ENCODE results near the gene TOX3. TPM values are rescaled to one million over a fixed set of nuclear protein-coding genes. Genes with fewer than 3 reads are reported as not detected.

Gene TOX3
- total and polyA plus RNA-seq, 12 donors, result not detected

GRCh38 chr16:52501746-52502145, 45.2 kb downstream of the TOX3 start:
- ATAC-seq, result no peak
- WGBS, 2 donors, result 63 to 72% methylated on average over 4 of the region's 4 CpGs
- no peak overlapping the region for H3K27ac ChIP-seq
- no peak for DNase-seq
- no peak overlapping the region for H3K4me3 ChIP-seq
- intact Hi-C loops (cut with DNase I), result no loop called here
- TF ChIP-seq, protein P1, sequence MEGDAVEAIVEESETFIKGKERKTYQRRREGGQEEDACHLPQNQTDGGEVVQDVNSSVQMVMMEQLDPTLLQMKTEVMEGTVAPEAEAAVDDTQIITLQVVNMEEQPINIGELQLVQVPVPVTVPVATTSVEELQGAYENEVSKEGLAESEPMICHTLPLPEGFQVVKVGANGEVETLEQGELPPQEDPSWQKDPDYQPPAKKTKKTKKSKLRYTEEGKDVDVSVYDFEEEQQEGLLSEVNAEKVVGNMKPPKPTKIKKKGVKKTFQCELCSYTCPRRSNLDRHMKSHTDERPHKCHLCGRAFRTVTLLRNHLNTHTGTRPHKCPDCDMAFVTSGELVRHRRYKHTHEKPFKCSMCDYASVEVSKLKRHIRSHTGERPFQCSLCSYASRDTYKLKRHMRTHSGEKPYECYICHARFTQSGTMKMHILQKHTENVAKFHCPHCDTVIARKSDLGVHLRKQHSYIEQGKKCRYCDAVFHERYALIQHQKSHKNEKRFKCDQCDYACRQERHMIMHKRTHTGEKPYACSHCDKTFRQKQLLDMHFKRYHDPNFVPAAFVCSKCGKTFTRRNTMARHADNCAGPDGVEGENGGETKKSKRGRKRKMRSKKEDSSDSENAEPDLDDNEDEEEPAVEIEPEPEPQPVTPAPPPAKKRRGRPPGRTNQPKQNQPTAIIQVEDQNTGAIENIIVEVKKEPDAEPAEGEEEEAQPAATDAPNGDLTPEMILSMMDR (IDR thresholded peaks at IDR 0.05), result no peak
- peaks cover 0 to 7% (median 0%) of the 10 kb centered on the region in 9 donors for H3K4me1 ChIP-seq
- no peaks in the 10 kb centered on the region for H3K9me3 ChIP-seq
- no peaks in the 10 kb centered on the region for H3K36me3 ChIP-seq
- H3K27me3 ChIP-seq, result peaks cover 0 to 3% (median 0%) of the 10 kb centered on the region in 7 donors

DNA sequence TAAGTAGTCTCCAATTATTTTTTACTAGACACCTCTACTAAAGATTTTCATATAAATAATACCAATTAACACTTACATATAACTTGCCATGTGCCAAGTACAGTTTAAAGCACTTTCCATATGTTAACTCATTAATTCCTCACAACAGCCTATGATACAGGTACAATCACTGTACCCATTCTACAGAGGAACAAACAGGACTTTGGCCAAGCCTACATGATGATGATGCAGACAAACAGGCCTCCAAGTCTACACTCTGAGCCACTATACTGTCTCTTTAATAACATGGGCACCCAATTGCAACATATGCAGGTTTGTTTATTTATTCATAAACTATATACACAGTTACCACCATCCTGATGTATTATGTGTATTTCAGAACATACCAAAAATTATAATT, 46.0 kb downstream of the TOX3 start:
- TF ChIP-seq, protein P1 (IDR thresholded peaks at IDR 0.05), result no peak
- intact Hi-C loops (cut with DNase I), result no loop called here
- Histone ChIP-seq H3K4me1 (peaks cover 0 to 7% (median 0%) of the 10 kb centered on the region in 9 donors), H3K9me3 (no peaks in the 10 kb centered on the region), H3K36me3 (no peaks in the 10 kb centered on the region), H3K27ac (no peak overlapping the region), H3K4me3 (no peak overlapping the region), H3K27me3 (peaks cover 0 to 3% (median 0%) of the 10 kb centered on the region in 7 donors)
- ATAC-seq, result no peak
- DNase-seq, result no peak

- no peak for ATAC-seq
- no peaks in the 10 kb centered on the region for H3K36me3 ChIP-seq
- TF ChIP-seq, protein P1 (IDR thresholded peaks at IDR 0.05), result no peak
- intact Hi-C loops (cut with DNase I), result no loop called here
- H3K4me3 ChIP-seq, result no peak overlapping the region
- H3K9me3 ChIP-seq, result no peaks in the 10 kb centered on the region
- WGBS, 2 donors, result 68 to 76% methylated on average over 5 of the region's 5 CpGs
- no peak for DNase-seq
- peaks cover 0 to 3% (median 0%) of the 10 kb centered on the region in 7 donors for H3K27me3 ChIP-seq
- peaks cover 0 to 7% (median 0%) of the 10 kb centered on the region in 9 donors for H3K4me1 ChIP-seq
- H3K27ac ChIP-seq, result no peak overlapping the region
These were observed 47.9 kb downstream of the TOX3 start for GRCh38 chr16:52499060-52499440.

DNA sequence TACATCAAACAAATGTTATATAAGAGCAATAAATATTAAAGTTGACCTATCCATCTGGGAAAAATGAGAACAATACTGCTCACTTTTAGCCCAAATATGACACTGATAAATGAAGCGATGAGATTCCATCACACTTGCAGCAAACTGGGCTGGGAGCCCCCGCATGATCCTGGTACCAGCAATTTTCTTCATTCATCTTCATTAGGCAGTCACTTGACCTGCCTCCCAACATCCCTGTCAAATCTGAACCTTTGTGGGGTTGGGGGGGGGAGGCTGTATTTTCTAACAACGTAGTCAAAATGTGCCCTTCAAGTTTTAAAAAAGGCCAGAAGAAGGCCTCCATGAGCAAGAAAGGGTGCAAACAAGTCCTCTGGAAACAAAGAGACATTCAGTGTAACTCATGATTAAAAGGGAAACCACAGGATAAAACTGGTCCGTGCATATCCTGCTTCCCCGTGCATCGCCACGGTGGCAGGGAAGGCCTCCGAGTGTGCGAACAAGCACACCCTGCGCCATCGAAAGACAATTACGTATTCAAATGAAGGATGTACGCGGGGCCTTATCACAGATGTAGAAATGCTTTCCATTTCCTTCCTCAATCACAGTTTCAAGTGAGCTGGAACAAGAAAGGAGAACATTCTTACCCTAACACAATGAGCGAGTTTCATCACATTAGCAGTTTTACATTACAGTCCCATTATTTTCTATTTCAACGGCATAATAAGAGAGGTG, 48.4 kb downstream of the TOX3 start:
- no peak for DNase-seq
- intact Hi-C loops (cut with DNase I), result no loop called here
- WGBS, 2 donors, result 46 to 70% methylated on average over 16 of the region's 16 CpGs
- no peak for ATAC-seq
- Histone ChIP-seq H3K4me1 (peaks cover 0 to 7% (median 0%) of the 10 kb centered on the region in 9 donors), H3K4me3 (no peak overlapping the region), H3K36me3 (no peaks in the 10 kb centered on the region), H3K27ac (no peak overlapping the region), H3K9me3 (no peaks in the 10 kb centered on the region), H3K27me3 (peaks cover 0 to 3% (median 0%) of the 10 kb centered on the region in 7 donors)
- TF ChIP-seq, protein P1 (IDR thresholded peaks at IDR 0.05), result no peak
